ENCODE measurements around the gene SNRK.

SNRK gene

GRCh38 chr3:43317461-43318316, 31.3 kb downstream of the SNRK start:
- H3K4me3 ChIP-seq (ENCODE audit: low read depth, low read length): no peak overlapping the region
- no peaks in the 10 kb centered on the region for H3K36me3 ChIP-seq (replicated peaks)
- in situ Hi-C loops (cut with HindIII; ENCODE audit: low pct_ligation_motif_present, low sequenced_read_pairs): no loop called here
- H3K27me3 ChIP-seq (replicated peaks): no peaks in the 10 kb centered on the region
- TF ChIP-seq CTCF (IDR thresholded peaks at IDR 0.05; ENCODE audit: low read depth, low read length, missing control alignments): no peak
- peak; percentile 3 for DNase-seq
- no peak overlapping the region for H3K27ac ChIP-seq

GRCh38 chr3:43319376-43319775, 33.0 kb downstream of the SNRK start:
- Histone ChIP-seq H3K27ac (no peak overlapping the region), H3K27me3 (replicated peaks) (no peaks in the 10 kb centered on the region), H3K4me3 (ENCODE audit: low read depth, low read length) (no peak overlapping the region), H3K36me3 (replicated peaks) (no peaks in the 10 kb centered on the region)
- in situ Hi-C loops (cut with HindIII; ENCODE audit: low pct_ligation_motif_present, low sequenced_read_pairs): no loop called here
- no peak for TF ChIP-seq CTCF (IDR thresholded peaks at IDR 0.05; ENCODE audit: low read depth, low read length, missing control alignments)
- DNase-seq: no peak

- Histone ChIP-seq H3K36me3 (replicated peaks) (no peaks in the 10 kb centered on the region), H3K4me3 (ENCODE audit: low read depth, low read length) (no peak overlapping the region), H3K27me3 (replicated peaks) (no peaks in the 10 kb centered on the region), H3K27ac (no peak overlapping the region)
- TF ChIP-seq CTCF (IDR thresholded peaks at IDR 0.05; ENCODE audit: low read depth, low read length, missing control alignments): no peak
- no peak for DNase-seq
- in situ Hi-C loops (cut with HindIII; ENCODE audit: low pct_ligation_motif_present, low sequenced_read_pairs): no loop called here
These were observed 33.5 kb downstream of the SNRK start for GRCh38 chr3:43319794-43320193.

- H3K4me3 ChIP-seq (ENCODE audit: low read depth, low read length): no peak overlapping the region
- H3K36me3 ChIP-seq (replicated peaks): no peaks in the 10 kb centered on the region
- TF ChIP-seq CTCF (IDR thresholded peaks at IDR 0.05; ENCODE audit: low read depth, low read length, missing control alignments): no peak
- H3K27me3 ChIP-seq (replicated peaks): no peaks in the 10 kb centered on the region
- in situ Hi-C loops (cut with HindIII; ENCODE audit: low pct_ligation_motif_present, low sequenced_read_pairs): no loop called here
- H3K27ac ChIP-seq: no peak overlapping the region
- no peak for DNase-seq
These were observed 33.9 kb downstream of the SNRK start for GRCh38 chr3:43320288-43320687.

- Histone ChIP-seq H3K36me3 (replicated peaks) (no peaks in the 10 kb centered on the region), H3K27ac (no peak overlapping the region), H3K27me3 (replicated peaks) (no peaks in the 10 kb centered on the region), H3K4me3 (ENCODE audit: low read depth, low read length) (no peak overlapping the region)
- TF ChIP-seq CTCF (IDR thresholded peaks at IDR 0.05; ENCODE audit: low read depth, low read length, missing control alignments): no peak
- in situ Hi-C loops (cut with HindIII; ENCODE audit: low pct_ligation_motif_present, low sequenced_read_pairs): no loop called here
- no peak for DNase-seq
These were observed 37.2 kb downstream of the SNRK start for GRCh38 chr3:43323541-43323940.
